ENCODE data around the gene DMBX1. TPM values are rescaled to one million over a fixed set of nuclear protein-coding genes. Genes with fewer than 3 reads are reported as not detected.
A peak's percentile ranks its signal among the peaks of the same experiment; 100 is the strongest.

DMBX1 gene
- total RNA-seq, 1 experiment from 2014 or later = not detected

DNA sequence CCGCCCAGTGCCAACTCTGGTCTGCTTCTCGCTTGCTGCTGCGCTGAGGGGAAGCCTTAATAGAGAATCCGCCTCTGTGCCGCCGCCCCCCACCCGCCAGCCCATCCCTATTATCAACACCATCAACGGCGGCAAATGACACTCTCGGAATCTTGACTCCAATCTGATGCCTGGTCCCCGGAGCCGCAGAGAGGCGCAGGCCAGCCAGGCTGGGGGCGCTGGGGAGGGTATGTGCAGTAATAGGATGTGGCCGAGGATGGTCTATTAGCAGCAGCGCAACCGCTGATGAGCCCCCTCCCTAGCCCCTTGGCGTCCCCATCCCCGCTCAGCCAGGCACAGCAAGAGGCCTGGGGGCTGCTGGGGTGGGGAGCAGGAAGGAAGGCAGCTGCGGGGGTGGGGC, 15.1 kb upstream of the DMBX1 start:
- Histone ChIP-seq H3K4me3 (no peak overlapping the region), H3K27me3 (no peaks in the 10 kb centered on the region), H3K36me3 (no peaks in the 10 kb centered on the region), H3K9me3 (no peaks in the 10 kb centered on the region)
- no peak for DNase-seq

DNA sequence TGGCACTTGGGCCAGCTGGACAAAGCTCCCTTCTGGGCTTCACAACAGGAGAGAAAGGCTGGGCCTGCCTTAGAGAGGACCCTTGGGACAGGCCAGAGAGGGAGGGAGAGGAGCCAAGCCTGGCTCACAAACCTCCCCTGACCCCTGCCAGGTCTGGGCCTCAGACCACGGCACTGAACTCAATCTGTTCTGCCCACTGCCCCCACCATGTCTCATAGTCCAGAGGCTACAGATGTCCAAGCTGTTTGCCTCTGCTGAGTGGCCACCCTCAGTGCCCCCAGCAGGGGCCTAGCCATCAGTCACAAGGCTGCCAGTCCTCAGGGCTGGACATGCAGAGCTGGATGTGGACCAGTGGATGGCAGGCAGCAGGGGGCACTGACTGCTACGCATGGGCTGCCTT, 13.0 kb upstream of the DMBX1 start:
- Histone ChIP-seq H3K27me3 (no peaks in the 10 kb centered on the region), H3K4me3 (no peak overlapping the region), H3K9me3 (no peaks in the 10 kb centered on the region), H3K36me3 (no peaks in the 10 kb centered on the region)
- no peak for DNase-seq

DNA sequence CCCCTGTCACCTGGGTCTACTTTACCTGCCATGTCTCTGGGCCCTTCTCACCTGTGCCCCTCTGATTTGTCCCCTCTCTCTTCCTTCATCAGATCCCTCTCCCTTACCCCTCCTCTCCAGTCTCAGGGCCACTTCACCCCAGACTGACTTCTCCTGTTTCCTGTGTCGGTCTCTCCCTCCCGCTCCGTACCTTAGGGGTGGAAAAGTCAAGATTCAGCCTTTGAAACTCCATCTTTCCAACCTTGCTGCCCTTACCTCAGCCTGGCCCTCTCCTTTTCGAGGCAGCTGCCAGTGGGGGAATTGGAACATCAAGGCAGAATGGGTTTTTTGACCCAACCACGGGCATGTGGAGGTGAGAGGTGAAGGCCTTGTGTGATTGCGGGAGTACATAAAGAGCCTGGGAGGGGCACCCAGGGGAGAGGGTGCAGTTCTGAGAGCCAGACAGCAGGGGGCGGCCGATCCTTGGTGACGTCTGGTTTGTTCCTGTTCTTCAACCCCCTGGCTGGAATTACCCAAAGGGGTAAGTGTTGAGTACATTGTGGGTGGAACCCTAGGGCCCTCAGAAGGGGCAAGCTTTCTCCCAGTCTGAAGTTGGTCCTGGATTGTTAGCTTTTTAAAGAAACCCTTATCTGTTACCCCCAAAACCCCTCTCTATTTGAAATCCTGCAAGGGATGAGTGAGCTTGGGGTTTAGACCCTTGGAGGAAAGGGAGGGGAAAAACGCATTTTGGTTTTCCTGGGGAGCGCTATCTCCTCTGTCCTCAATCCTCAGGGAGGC, 12.3 kb upstream of the DMBX1 start:
- Histone ChIP-seq H3K9me3 (no peaks in the 10 kb centered on the region), H3K27me3 (no peaks in the 10 kb centered on the region), H3K36me3 (no peaks in the 10 kb centered on the region), H3K4me3 (no peak overlapping the region)
- peak; percentile 57 for DNase-seq

DNA sequence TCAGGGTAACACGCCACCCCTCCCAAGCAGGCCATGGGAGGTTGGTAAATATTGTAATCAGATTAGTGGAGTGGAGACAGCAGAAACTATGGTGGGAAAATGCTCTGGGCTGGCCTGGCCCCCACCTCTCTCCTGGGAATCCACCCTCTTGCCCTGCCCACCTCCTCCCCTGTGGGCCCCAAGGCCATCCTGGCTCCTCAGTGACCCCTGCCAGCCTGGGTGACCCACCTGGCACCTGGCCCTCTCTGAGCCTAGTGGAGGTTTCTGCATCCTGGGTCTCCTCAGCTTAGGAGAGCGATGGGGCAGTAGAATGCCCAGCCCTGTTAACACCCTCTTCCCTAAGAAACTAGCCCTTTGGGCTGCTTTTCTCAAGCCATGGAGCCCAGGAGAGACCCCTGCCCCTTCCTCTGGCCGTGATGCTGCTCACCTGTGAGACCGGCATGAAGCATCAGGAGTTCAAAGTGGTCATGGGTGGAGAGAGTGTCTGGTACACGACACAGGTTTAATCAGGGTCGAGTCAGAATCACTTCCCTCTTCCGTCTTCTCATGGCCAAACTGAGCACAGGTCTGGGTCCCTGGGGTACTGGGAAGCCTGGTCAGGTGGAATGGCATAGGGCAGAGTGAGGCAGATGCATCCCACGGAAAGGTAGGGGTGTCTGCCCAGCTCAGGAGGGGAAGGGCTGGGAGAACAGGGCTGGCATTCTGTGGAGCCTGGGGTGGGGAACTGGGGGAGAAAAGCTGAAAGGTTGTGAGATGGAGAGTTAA, 10.7 kb upstream of the DMBX1 start:
- DNase-seq = no peak
- H3K27me3 ChIP-seq = no peaks in the 10 kb centered on the region
- no peaks in the 10 kb centered on the region for H3K9me3 ChIP-seq
- H3K36me3 ChIP-seq = no peaks in the 10 kb centered on the region
- H3K4me3 ChIP-seq = no peak overlapping the region

DNA sequence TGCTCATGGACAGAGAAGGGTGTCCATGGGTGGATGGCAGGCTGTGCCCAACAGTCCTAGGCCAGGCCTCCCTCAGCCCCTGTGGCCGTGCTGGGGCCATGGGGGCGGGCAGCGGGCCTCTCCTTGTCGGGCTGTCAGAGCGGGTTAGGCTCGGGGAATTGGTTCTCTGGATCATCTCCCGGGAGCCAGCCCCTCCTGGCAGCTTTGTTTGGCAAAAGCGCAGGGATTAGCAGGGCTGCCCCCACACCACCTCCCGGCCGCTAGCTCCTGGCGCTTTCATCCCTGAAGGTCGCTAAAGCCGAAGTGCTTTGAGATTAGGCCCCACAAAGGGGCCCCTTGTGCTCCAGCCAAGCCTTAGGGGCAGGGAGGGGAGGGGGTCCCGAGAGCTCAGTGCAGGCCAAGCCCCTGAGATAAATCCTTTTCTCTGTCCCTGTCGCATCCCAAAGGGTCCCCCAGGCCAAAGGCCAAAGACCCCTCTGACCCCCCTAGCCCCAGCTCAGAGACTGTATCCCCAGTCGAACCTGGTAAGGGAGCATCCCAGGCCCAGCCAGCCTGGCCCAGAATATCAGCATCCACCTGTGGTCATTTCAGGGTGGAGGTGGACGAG, 9.8 kb upstream of the DMBX1 start:
- Histone ChIP-seq H3K27me3 (no peaks in the 10 kb centered on the region), H3K9me3 (no peaks in the 10 kb centered on the region), H3K4me3 (no peak overlapping the region), H3K36me3 (no peaks in the 10 kb centered on the region)
- no peak for DNase-seq

DNA sequence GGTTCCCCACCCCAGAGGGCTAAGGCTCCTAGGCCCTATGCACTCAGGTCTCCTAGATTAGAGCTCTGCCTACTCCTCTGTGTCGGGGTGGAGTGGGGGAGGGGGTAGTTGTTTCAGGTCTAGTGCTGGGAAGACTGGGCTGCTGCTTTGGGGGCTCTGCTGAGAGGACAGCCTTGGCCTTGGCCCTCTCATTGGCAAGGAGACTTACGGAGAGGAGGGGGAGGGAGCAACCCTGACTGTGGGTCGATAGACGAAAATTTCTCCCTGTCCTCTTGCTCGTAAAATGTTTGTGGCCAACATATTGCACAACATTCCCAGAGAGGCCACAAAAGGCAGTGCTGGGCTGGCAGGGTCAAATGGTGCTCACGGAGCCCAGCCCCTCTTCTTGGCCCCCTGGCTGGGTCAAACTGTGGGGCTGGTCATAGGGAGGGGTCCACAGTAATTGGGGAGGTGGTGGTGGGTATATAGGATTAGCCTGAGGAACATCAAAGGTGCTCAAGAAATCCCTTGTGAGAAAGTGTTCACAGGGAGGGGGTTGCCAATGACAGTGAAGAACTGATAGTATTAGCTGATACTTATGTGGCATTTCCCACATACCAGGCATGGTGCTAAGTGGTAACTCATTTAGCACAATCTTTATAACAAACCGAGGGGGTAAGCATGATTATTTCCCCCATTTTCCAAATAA, 8.5 kb upstream of the DMBX1 start:
- H3K9me3 ChIP-seq = no peaks in the 10 kb centered on the region
- H3K4me3 ChIP-seq = no peak overlapping the region
- H3K27me3 ChIP-seq = no peaks in the 10 kb centered on the region
- DNase-seq = no peak
- no peaks in the 10 kb centered on the region for H3K36me3 ChIP-seq

DNA sequence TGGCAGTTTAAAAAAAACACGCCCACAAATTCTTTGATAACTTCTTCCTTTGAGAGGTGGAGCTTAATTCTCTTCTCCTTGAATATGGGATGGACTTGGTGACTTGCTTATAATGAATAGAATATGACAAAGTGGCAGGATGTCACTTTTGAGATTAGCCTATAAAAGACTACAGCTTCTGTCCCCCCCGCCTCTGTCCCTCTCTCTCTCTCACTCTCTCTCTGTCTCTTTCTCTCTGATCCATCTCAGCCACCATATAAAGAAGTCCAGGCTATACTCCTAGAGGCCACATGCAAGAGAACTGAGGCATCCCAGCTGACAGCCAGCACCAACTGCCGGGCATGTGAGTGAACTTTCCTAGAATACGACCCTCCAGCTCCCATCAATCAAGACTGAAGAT, 7.7 kb upstream of the DMBX1 start:
- Histone ChIP-seq H3K4me3 (no peak overlapping the region), H3K36me3 (no peaks in the 10 kb centered on the region), H3K9me3 (no peaks in the 10 kb centered on the region), H3K27me3 (no peaks in the 10 kb centered on the region)
- DNase-seq = no peak

DNA sequence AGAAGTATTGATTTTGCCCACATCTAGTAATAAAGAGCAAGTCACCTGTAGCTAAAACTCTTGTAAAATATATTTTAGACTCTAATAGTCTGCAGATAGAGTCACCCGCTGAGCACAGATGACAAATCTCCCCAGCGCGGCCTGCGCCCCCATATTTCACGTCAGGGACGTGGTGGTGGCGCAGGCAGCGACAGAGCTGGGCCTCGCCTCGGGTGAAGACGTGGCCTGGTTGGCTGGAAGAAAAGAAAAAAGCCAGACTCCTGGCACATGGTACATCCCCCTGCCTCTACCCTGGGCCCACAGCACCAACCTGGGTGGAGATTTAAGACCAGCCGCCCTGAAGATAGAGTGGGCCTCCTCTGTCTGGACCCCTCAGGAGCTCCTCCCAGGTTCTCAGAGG, 6.0 kb upstream of the DMBX1 start:
- no peaks in the 10 kb centered on the region for H3K27me3 ChIP-seq
- no peak overlapping the region for H3K4me3 ChIP-seq
- no peaks in the 10 kb centered on the region for H3K36me3 ChIP-seq
- no peaks in the 10 kb centered on the region for H3K9me3 ChIP-seq
- no peak for DNase-seq

DNA sequence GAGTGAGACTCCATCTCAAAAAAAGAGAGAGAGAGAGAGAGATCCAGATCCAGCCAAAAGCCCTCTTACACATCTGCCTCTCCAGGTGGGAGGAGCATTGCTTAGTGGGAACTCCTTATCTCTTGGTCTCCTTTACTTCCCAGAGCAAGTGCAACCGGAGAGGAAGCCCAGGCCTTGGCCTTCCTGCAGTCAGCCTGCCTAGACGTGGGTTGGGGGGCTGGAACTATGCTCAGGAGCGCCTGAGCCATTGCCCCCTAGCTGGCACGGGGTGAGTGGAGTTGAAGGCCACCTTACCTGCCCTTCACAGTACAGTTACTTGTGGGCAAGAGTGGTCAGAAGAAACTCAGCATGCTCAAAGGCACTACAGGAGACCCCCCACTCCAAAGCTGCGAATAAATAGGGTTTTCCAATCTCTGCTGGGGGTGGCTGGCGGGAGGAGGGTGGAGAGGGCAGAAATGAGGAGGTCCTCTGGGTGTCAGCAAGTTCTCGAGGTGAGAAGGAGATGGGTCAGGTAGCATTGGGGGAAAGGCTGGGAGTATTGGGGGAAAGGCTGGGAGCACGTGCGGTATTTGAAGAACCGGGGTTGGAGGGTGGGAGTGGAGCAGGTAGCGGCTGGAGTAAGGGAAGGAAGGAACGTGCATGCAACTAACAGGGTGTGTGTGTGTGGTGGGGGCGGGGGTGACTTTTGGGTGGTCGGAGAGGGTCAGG, 4.7 kb upstream of the DMBX1 start:
- Histone ChIP-seq H3K9me3 (no peaks in the 10 kb centered on the region), H3K27me3 (peaks cover 4% of the 10 kb centered on the region), H3K4me3 (no peak overlapping the region), H3K36me3 (no peaks in the 10 kb centered on the region)
- DNase-seq = no peak

DNA sequence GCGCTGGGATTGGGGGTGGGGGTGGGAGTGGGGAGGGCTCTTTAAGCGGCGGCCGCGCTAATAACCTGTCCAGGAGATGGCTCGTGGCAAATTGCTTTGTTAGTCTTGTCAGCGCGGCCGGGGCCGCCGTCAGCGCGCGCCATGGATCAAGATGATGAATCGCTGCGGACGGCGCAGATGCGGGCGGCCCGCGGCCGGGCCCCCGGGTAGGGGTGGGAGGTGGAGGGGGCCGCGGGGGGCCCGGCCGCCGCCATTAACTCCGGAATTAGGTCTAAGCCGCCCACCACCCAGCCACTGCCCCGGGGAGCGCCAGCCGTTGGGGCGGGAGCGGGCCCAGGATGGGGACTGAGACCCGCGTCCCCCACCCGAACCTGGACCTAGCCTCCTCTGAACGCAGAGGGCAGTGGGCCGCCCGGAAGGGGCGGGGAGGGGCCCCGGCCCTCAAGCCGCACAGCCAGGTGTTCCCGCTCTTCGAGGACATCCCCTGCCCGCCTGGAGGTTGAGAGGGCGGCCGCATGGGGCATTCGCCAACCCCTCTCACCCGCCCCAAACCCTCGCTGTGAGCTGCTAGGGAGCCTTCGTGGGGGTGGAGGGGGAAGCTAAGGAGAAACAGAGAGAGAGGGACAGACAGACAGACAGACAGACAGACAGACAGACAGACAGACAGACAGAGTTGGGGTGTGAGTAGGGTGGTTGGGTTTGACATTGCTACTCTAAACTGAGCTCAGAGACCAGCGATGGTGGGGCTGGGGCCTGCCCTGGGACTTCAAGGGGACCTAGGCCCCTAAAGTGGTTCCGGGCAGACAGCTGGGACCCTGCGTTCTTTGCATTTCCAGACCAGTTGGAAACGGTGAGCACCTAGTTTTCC, 3.8 kb upstream of the DMBX1 start:
- DNase-seq = no peak

DNA sequence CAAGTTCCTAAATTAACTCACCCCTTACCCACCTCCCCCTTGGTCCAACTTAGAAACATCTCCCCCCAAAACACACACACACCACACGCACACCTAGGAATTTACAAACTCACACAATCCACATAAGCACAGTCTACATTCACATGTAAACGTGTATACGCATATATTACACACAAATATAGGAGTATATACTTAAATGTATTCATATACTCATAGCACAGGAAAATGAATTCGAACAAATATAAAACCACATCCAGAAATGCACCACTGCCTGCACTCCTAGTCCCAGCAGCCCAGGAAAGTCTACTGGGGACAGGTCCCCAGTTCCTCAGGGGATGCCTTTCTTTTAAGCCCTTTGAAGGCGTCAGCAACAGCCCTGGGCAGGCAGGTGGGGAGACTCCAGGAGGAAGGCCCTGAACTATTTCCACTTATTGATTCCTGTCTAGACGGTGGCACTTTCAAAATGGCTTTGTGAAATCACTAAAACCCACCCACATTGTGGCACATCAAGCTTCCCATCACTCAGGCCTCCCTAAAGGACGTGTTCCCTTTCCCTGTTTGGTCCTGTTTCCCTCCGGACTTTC, 3.1 kb upstream of the DMBX1 start:
- Histone ChIP-seq H3K27me3 (peaks cover 10% of the 10 kb centered on the region), H3K9me3 (no peaks in the 10 kb centered on the region), H3K36me3 (no peaks in the 10 kb centered on the region), H3K4me3 (no peak overlapping the region)
- DNase-seq = no peak

More for the DNA sequence above, 3.8 kb upstream of the DMBX1 start:
- Histone ChIP-seq H3K4me3 (no peak overlapping the region), H3K36me3 (no peaks in the 10 kb centered on the region), H3K9me3 (no peaks in the 10 kb centered on the region), H3K27me3 (peaks cover 10% of the 10 kb centered on the region)

DNA sequence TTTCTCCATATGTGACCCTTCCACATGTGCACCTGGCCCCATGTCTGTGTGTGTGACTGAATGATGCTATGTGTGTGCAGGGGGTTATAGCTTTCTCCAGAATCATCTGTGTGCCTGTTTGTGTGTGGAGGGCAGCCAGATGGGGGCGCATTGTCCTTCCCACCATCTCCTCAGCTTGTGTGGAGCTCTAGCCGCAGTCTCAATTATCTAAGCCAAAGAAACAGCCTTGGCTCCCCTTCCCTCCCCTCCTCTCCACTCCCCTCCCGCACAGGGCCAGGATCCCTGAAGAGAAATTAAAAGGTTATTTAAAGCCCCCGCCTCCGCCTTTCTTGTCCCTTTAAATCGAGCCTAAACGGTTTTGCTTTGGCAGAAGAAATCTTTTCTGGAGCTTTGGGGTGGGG, 1.8 kb upstream of the DMBX1 start:
- H3K27me3 ChIP-seq = peaks cover 10% of the 10 kb centered on the region
- H3K9me3 ChIP-seq = no peaks in the 10 kb centered on the region
- H3K36me3 ChIP-seq = no peaks in the 10 kb centered on the region
- DNase-seq = no peak
- no peak overlapping the region for H3K4me3 ChIP-seq

DNA sequence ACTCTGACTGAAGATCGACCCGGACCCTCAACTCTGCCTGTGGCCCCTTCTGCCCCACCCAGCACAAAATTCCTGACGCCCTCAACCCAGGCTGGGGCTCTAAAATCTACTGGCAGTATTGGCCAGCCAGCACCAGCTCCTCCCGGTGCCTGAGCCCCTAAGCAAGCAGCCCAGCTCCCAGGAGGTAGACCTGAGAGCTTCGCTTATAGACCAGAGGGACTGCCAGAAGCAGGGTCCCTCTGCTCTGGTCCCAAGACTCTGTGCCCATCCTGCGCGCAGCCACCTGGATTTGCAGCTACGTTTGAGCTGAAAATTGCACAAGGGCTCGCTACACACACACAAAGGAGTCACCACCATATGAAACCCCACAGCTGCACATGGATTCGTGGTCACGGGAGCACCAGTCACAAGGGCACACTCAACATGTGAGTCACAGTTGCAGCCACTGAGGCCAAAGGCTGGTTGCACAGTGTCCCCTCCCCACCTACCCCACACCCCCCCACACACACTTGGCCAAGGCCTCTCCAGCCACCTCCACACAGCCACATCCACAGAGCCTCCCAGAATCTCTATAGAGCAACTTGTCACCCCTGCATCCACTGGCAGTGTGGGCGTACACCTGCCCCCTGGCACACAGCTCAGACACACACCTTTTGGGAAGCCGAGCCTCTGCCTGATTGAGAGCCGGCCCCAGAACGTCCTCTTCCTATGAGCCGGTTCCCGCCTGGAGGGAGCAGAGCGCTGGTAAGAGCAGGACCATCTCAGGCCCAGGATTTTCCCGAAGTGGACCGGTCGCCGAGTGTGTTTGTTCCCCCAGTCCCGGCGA, 1.1 kb upstream of the DMBX1 start:
- peaks cover 10% of the 10 kb centered on the region for H3K27me3 ChIP-seq
- no peaks in the 10 kb centered on the region for H3K9me3 ChIP-seq
- H3K36me3 ChIP-seq = no peaks in the 10 kb centered on the region
- no peak for DNase-seq
- H3K4me3 ChIP-seq = no peak overlapping the region

DNA sequence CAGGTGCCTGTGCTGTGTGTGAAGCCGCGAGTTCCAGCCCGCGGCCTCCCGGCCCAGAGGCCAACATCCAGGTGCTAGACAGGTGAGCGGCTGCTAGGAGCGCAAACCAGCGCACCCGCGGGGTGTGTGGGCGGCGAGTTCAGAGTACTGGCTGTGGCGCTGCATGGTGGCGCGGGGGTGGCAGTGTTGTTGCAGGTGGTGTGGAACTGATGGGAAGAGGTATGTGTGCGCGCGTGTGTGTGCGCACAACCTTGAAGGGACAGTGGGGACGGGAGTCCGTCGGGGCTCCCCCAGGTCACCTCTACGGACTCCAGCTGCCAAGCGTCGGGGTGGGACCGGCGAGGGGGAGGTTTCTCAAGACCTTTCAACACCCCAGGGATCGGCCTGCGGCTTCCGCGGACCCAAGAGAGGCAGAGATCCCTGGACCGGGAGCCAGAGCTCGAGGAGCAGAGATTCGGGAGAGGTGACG, 433 bp upstream of the DMBX1 start:
- Histone ChIP-seq H3K9me3 (no peaks in the 10 kb centered on the region), H3K4me3 (peak overlapping the region; percentile 46), H3K27me3 (peaks cover 10% of the 10 kb centered on the region), H3K36me3 (no peaks in the 10 kb centered on the region)
- no peak for DNase-seq

DNA sequence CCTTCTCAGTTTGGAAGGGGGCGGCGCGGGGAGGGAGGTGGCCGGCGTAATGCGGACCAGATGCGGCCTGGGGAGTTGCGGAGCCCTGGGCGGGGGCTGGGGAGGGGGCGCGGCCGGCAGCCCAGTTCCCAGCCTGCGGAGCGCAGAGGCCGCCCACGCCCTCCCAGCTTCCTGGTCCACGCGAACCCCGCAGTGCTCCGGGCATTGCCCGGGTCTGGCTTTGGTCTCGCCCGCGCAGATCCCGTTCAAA, 695 bp downstream of the DMBX1 start:
- Histone ChIP-seq H3K4me3 (no peak overlapping the region), H3K9me3 (no peaks in the 10 kb centered on the region), H3K27me3 (peaks cover 10% of the 10 kb centered on the region), H3K36me3 (no peaks in the 10 kb centered on the region)
- DNase-seq = no peak

Data from MG63 (cell line).